NCI-H2171 treated with DMSO at 0.1 percent for 48 hours (cell line): ENCODE data around the gene KRT6A.

Experiments used
- DNase-seq: peaks from one replicate; lab custom pipeline; 2025; lab: John Stamatoyannopoulos, UW

KRT6A gene

GRCh38 chr12:52493172-52493571, at the start of gene KRT6A:
Gene KRT6A, minus strand, starts transcription at chr12:52493257. Its CDS starts 69 bp downstream, at chr12:52493188.
- no peak for DNase-seq

GRCh38 chr12:52542157-52542556, 49.1 kb upstream of the KRT6A start:
- no peak for DNase-seq

- no peak for DNase-seq
Observed at GRCh38 chr12:52541709-52542108, 48.7 kb upstream of the KRT6A start.

- no peak for DNase-seq
Observed at GRCh38 chr12:52540531-52540930, 47.5 kb upstream of the KRT6A start.

- DNase-seq: no peak
Observed at GRCh38 chr12:52539821-52540173, 46.7 kb upstream of the KRT6A start.

GRCh38 chr12:52539083-52539820, 46.2 kb upstream of the KRT6A start:
- peak; percentile 94 for DNase-seq

- DNase-seq: peak; percentile 52
Observed at GRCh38 chr12:52537101-52537500, 44.0 kb upstream of the KRT6A start.

GRCh38 chr12:52535574-52535973, 42.5 kb upstream of the KRT6A start:
- DNase-seq: peak; percentile 42

GRCh38 chr12:52534482-52534881, 41.4 kb upstream of the KRT6A start:
- no peak for DNase-seq

GRCh38 chr12:52533686-52534470, 40.8 kb upstream of the KRT6A start:
- DNase-seq: no peak

GRCh38 chr12:52532636-52533035, 39.6 kb upstream of the KRT6A start:
- DNase-seq: no peak

GRCh38 chr12:52531566-52532300, 38.7 kb upstream of the KRT6A start:
- DNase-seq: no peak

GRCh38 chr12:52530905-52531304, 37.8 kb upstream of the KRT6A start:
- no peak for DNase-seq

- DNase-seq: no peak
Observed at GRCh38 chr12:52530366-52530765, 37.3 kb upstream of the KRT6A start.

GRCh38 chr12:52529846-52530245, 36.8 kb upstream of the KRT6A start:
- no peak for DNase-seq

- no peak for DNase-seq
Observed at GRCh38 chr12:52529417-52529816, 36.4 kb upstream of the KRT6A start.

GRCh38 chr12:52528641-52529143, 35.6 kb upstream of the KRT6A start:
- DNase-seq: no peak

- no peak for DNase-seq
Observed at GRCh38 chr12:52527121-52527800, 34.2 kb upstream of the KRT6A start.

- DNase-seq: no peak
Observed at GRCh38 chr12:52526511-52526951, 33.5 kb upstream of the KRT6A start.

GRCh38 chr12:52525661-52526499, 32.8 kb upstream of the KRT6A start:
- no peak for DNase-seq
